Gastroesophageal sphincter (tissue), 3 donors: ENCODE results near the gene ZNF648.

ENCODE experiments used
- CTCF ChIP-seq, 4 experiments: fragments of 200-600 bp in 2 of 4; fragments of 450-650 bp in 2 of 4; sonication (generic) in 1 of 4; IDR thresholded peaks; one replicate each; pipeline ENCODE4 v1.5.1; 2017 to 2019; ENCODE audit warnings: antibody characterized with exemption in 4 of 4, mild to moderate bottlenecking in 2 of 4, moderate library complexity in 2 of 4
- POLR2A ChIP-seq, 2 donors: fragments of 450-650 bp; IDR thresholded peaks; one replicate each; pipeline ENCODE4 v1.6.1; 2017; ENCODE audit warnings: antibody characterized with exemption in 2 of 2, mild to moderate bottlenecking in 2 of 2, moderate library complexity in 1 of 2
- POLR2AphosphoS5 ChIP-seq: sonication (generic); formaldehyde crosslinking; IDR thresholded peaks from one replicate; pipeline ENCODE4 v1.6.1; 2017; ENCODE audit warnings: antibody characterized with exemption

- TF ChIP-seq CTCF (IDR thresholded peaks at IDR 0.05), result no peak
- TF ChIP-seq POLR2A (IDR thresholded peaks at IDR 0.05), result no peak
- no peak for TF ChIP-seq POLR2AphosphoS5
These were observed 1.6 kb downstream of the ZNF648 start for GRCh38 chr1:182059936-182060335.
